H1 (cell line): Measurements from ENCODE around the gene PHEX. TPM values are rescaled to one million over a fixed set of nuclear protein-coding genes. Genes with fewer than 3 reads are reported as not detected.

Source experiments
- EP300 ChIP-seq, 2 experiments: IDR thresholded peaks; 1 replicate in 1 of 2; 2 replicates in 1 of 2; pipeline ENCODE4 v1.6.1; 2011 to 2012; ENCODE audit warnings: low read depth in 2 of 2, low read length in 2 of 2, mild to moderate bottlenecking in 2 of 2, borderline replicate concordance in 1 of 2, inconsistent platforms in 1 of 2, moderate library complexity in 1 of 2
- polyA plus RNA-seq, 7 experiments: library from polyadenylated mRNA; depleted of rRNA in 3 of 7; stranded (reverse) in 5 of 7; unstranded in 2 of 7; fragments of >200 nt in 5 of 7; fragments of 200-250 nt in 2 of 7; gene quantifications; 1 replicate in 5 of 7; 2 replicates in 1 of 7; 4 replicates in 1 of 7; pipeline versions ENCODE4 v1.2.1 to v1.2.3, GENCODE V29; 2011 to 2013; ENCODE audit warnings: missing spikeins in 2 of 7, mixed read lengths in 2 of 7
- total RNA-seq: library from RNA; stranded (reverse); fragmentation: NEBNext Ultra II Directional; extraction: Animal tissue kit (Norgen Biotek cat#: 25700); gene quantifications from 2 replicates; pipeline ENCODE4 v1.2.1, GENCODE V29; 2021

The PHEX gene
- total and polyA plus RNA-seq, 2 of the 8 experiments (the other 6 are each of a cell fraction or from before 2014, with no cell fraction given) = 0.03 to 0.11 TPM

- TF ChIP-seq EP300 (IDR thresholded peaks at IDR 0.05; ENCODE audit: borderline replicate concordance in 1 of 2, low read depth in 2 of 2, low read length in 2 of 2) = no peak
Measured at GRCh38 chrX:22090181-22090580, 58.1 kb downstream of the PHEX start (continued).
